Measurements from ENCODE around the gene ARL6IP5.

The ARL6IP5 gene

GRCh38 chr3:69092030-69092516, 7.3 kb downstream of the ARL6IP5 start:
- no peaks in the 10 kb centered on the region for H3K27me3 ChIP-seq (ENCODE audit: control insufficient read depth in 1 of 2, insufficient read depth in 1 of 2, low read length in 2 of 2)
- H3K36me3 ChIP-seq (ENCODE audit: control insufficient read depth in 1 of 2, insufficient read depth in 2 of 2, low read depth in 1 of 2, low read length in 2 of 2), result peaks cover 4 to 49% of the 10 kb centered on the region in 2 experiments
- no peaks in the 10 kb centered on the region for H3K79me1 ChIP-seq (replicated peaks; ENCODE audit: low read length, poor library complexity, severe bottlenecking)
- H3K9me3 ChIP-seq (ENCODE audit: control insufficient read depth, low read length), result no peaks in the 10 kb centered on the region
- H3K4me3 ChIP-seq (ENCODE audit: insufficient read depth in 1 of 2, low read depth in 1 of 2, low read length in 2 of 2), result no peak overlapping the region
- no peak overlapping the region for H4K8ac ChIP-seq (ENCODE audit: low read length)
- no peak overlapping the region for H4K91ac ChIP-seq (ENCODE audit: low read length)
- H3K27ac ChIP-seq (ENCODE audit: low read length, poor library complexity, severe bottlenecking), result peak overlapping the region; percentile 48
- H3K14ac ChIP-seq (ENCODE audit: low read length in 2 of 2), result no peak overlapping the region
- peak overlapping the region in 1 of 2 experiments; percentile 9 for H3K18ac ChIP-seq (ENCODE audit: low read depth in 1 of 2, low read length in 2 of 2)
- H2BK15ac ChIP-seq (ENCODE audit: low read depth, poor library complexity, severe bottlenecking), result no peak overlapping the region
- DNase-seq, result peak; percentile 37
- H2AFZ ChIP-seq (ENCODE audit: low read depth, low read length), result no peak overlapping the region
- peaks cover 23% of the 10 kb centered on the region for H3K4me1 ChIP-seq (ENCODE audit: control insufficient read depth, insufficient read depth, low read depth, low read length)
- H2AK5ac ChIP-seq (ENCODE audit: low read length, severe bottlenecking), result no peak overlapping the region
- H3K4me2 ChIP-seq (ENCODE audit: low read length, poor library complexity, severe bottlenecking), result no peak overlapping the region
- H2BK120ac ChIP-seq (ENCODE audit: low read depth, low read length), result peak overlapping the region; percentile 88
- H3K9ac ChIP-seq (ENCODE audit: low read length), result no peak overlapping the region
- H2BK5ac ChIP-seq (ENCODE audit: low read depth, low read length, poor library complexity, severe bottlenecking), result no peak overlapping the region
- peak overlapping the region in 1 of 2 experiments; percentile 56 for H3K4ac ChIP-seq (ENCODE audit: low read depth in 1 of 2, low read length in 2 of 2)
- H3K23ac ChIP-seq (ENCODE audit: low read length in 2 of 2), result no peak overlapping the region
- WGBS, result 19% methylated on average over 3 of the region's 4 CpGs
- no peak overlapping the region for H2BK12ac ChIP-seq (ENCODE audit: low read length in 2 of 2)

- Histone ChIP-seq H3K23ac (ENCODE audit: low read length in 2 of 2) (no peak overlapping the region), H3K36me3 (ENCODE audit: control insufficient read depth in 1 of 2, insufficient read depth in 2 of 2, low read depth in 1 of 2, low read length in 2 of 2) (peaks cover 4 to 49% of the 10 kb centered on the region in 2 experiments), H2AK5ac (ENCODE audit: low read length, severe bottlenecking) (no peak overlapping the region), H2BK15ac (ENCODE audit: low read depth, poor library complexity, severe bottlenecking) (no peak overlapping the region), H2BK12ac (ENCODE audit: low read length in 2 of 2) (no peak overlapping the region), H3K27ac (ENCODE audit: low read length, poor library complexity, severe bottlenecking) (no peak overlapping the region), H2BK5ac (ENCODE audit: low read depth, low read length, poor library complexity, severe bottlenecking) (no peak overlapping the region), H3K14ac (ENCODE audit: low read length in 2 of 2) (no peak overlapping the region), H2BK120ac (ENCODE audit: low read depth, low read length) (no peak overlapping the region), H3K4ac (ENCODE audit: low read depth in 1 of 2, low read length in 2 of 2) (no peak overlapping the region), H3K9me3 (ENCODE audit: control insufficient read depth, low read length) (no peaks in the 10 kb centered on the region), H3K9ac (ENCODE audit: low read length) (peak overlapping the region; percentile 55), H4K8ac (ENCODE audit: low read length) (no peak overlapping the region), H3K4me3 (ENCODE audit: insufficient read depth in 1 of 2, low read depth in 1 of 2, low read length in 2 of 2) (peak overlapping the region in 1 of 2 experiments; percentile 18), H3K4me1 (ENCODE audit: control insufficient read depth, insufficient read depth, low read depth, low read length) (peaks cover 18% of the 10 kb centered on the region), H3K27me3 (ENCODE audit: control insufficient read depth in 1 of 2, insufficient read depth in 1 of 2, low read length in 2 of 2) (no peaks in the 10 kb centered on the region), H3K79me1 (replicated peaks; ENCODE audit: low read length, poor library complexity, severe bottlenecking) (peaks cover 2% of the 10 kb centered on the region), H4K91ac (ENCODE audit: low read length) (no peak overlapping the region), H2AFZ (ENCODE audit: low read depth, low read length) (no peak overlapping the region), H3K18ac (ENCODE audit: low read depth in 1 of 2, low read length in 2 of 2) (no peak overlapping the region), H3K4me2 (ENCODE audit: low read length, poor library complexity, severe bottlenecking) (no peak overlapping the region)
- 82% methylated on average over 7 of the region's 8 CpGs for WGBS
- no peak for DNase-seq
These were observed 9.9 kb downstream of the ARL6IP5 start for GRCh38 chr3:69094467-69095205.

DNA sequence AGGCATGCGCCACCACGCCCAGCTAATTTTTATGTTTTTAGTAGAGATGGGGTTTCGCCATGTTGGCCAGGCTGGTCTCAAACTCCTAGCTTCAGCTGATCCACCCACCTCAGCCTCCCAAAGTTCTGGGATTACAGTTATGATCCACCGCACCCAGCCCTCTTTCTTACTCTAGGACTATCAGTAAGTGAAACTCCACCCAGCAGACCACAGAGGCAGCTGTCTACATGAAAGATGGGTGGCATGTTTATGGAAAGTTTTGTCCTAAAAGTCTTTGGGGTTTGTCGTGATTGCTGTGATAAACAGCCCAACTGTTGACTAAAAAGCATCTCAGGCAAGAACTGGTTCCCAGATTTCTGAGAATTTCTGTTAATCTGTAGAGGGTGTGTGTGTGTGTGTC, 10.9 kb downstream of the ARL6IP5 start:
- no peak overlapping the region for H3K23ac ChIP-seq (ENCODE audit: low read length in 2 of 2)
- H3K27me3 ChIP-seq (ENCODE audit: control insufficient read depth in 1 of 2, insufficient read depth in 1 of 2, low read length in 2 of 2), result no peaks in the 10 kb centered on the region
- no peak overlapping the region for H2AFZ ChIP-seq (ENCODE audit: low read depth, low read length)
- peak; percentile 64 for DNase-seq
- H3K9me3 ChIP-seq (ENCODE audit: control insufficient read depth, low read length), result no peaks in the 10 kb centered on the region
- peaks cover 2% of the 10 kb centered on the region for H3K79me1 ChIP-seq (replicated peaks; ENCODE audit: low read length, poor library complexity, severe bottlenecking)
- no peak overlapping the region for H3K18ac ChIP-seq (ENCODE audit: low read depth in 1 of 2, low read length in 2 of 2)
- H3K36me3 ChIP-seq (ENCODE audit: control insufficient read depth in 1 of 2, insufficient read depth in 2 of 2, low read depth in 1 of 2, low read length in 2 of 2), result peaks cover 4 to 51% of the 10 kb centered on the region in 2 experiments
- H3K4me3 ChIP-seq (ENCODE audit: insufficient read depth in 1 of 2, low read depth in 1 of 2, low read length in 2 of 2), result no peak overlapping the region
- H3K4me2 ChIP-seq (ENCODE audit: low read length, poor library complexity, severe bottlenecking), result no peak overlapping the region
- H4K91ac ChIP-seq (ENCODE audit: low read length), result no peak overlapping the region
- no peak overlapping the region for H2AK5ac ChIP-seq (ENCODE audit: low read length, severe bottlenecking)
- peaks cover 16% of the 10 kb centered on the region for H3K4me1 ChIP-seq (ENCODE audit: control insufficient read depth, insufficient read depth, low read depth, low read length)
- no peak overlapping the region for H2BK120ac ChIP-seq (ENCODE audit: low read depth, low read length)
- no peak overlapping the region for H3K27ac ChIP-seq (ENCODE audit: low read length, poor library complexity, severe bottlenecking)
- H2BK15ac ChIP-seq (ENCODE audit: low read depth, poor library complexity, severe bottlenecking), result no peak overlapping the region
- H2BK5ac ChIP-seq (ENCODE audit: low read depth, low read length, poor library complexity, severe bottlenecking), result no peak overlapping the region
- H3K9ac ChIP-seq (ENCODE audit: low read length), result peak overlapping the region; percentile 20
- H2BK12ac ChIP-seq (ENCODE audit: low read length in 2 of 2), result no peak overlapping the region
- no peak overlapping the region for H3K4ac ChIP-seq (ENCODE audit: low read depth in 1 of 2, low read length in 2 of 2)
- WGBS, result 78% methylated on average over 4 of the region's 5 CpGs
- H3K14ac ChIP-seq (ENCODE audit: low read length in 2 of 2), result no peak overlapping the region
- peak overlapping the region; percentile 23 for H4K8ac ChIP-seq (ENCODE audit: low read length)

GRCh38 chr3:69096299-69096698, 11.6 kb downstream of the ARL6IP5 start:
- Histone ChIP-seq H3K27ac (ENCODE audit: low read length, poor library complexity, severe bottlenecking) (no peak overlapping the region), H3K36me3 (ENCODE audit: control insufficient read depth in 1 of 2, insufficient read depth in 2 of 2, low read depth in 1 of 2, low read length in 2 of 2) (peaks cover 4 to 50% of the 10 kb centered on the region in 2 experiments), H3K23ac (ENCODE audit: low read length in 2 of 2) (no peak overlapping the region), H2BK15ac (ENCODE audit: low read depth, poor library complexity, severe bottlenecking) (no peak overlapping the region), H3K79me1 (replicated peaks; ENCODE audit: low read length, poor library complexity, severe bottlenecking) (peaks cover 5% of the 10 kb centered on the region), H4K91ac (ENCODE audit: low read length) (no peak overlapping the region), H2BK120ac (ENCODE audit: low read depth, low read length) (no peak overlapping the region), H4K8ac (ENCODE audit: low read length) (no peak overlapping the region), H3K18ac (ENCODE audit: low read depth in 1 of 2, low read length in 2 of 2) (no peak overlapping the region), H2BK5ac (ENCODE audit: low read depth, low read length, poor library complexity, severe bottlenecking) (no peak overlapping the region), H2AFZ (ENCODE audit: low read depth, low read length) (no peak overlapping the region), H2BK12ac (ENCODE audit: low read length in 2 of 2) (no peak overlapping the region), H3K4me2 (ENCODE audit: low read length, poor library complexity, severe bottlenecking) (no peak overlapping the region), H3K14ac (ENCODE audit: low read length in 2 of 2) (no peak overlapping the region), H2AK5ac (ENCODE audit: low read length, severe bottlenecking) (no peak overlapping the region), H3K9ac (ENCODE audit: low read length) (no peak overlapping the region), H3K9me3 (ENCODE audit: control insufficient read depth, low read length) (no peaks in the 10 kb centered on the region), H3K4ac (ENCODE audit: low read depth in 1 of 2, low read length in 2 of 2) (no peak overlapping the region), H3K4me3 (ENCODE audit: insufficient read depth in 1 of 2, low read depth in 1 of 2, low read length in 2 of 2) (no peak overlapping the region), H3K4me1 (ENCODE audit: control insufficient read depth, insufficient read depth, low read depth, low read length) (peaks cover 11% of the 10 kb centered on the region), H3K27me3 (ENCODE audit: control insufficient read depth in 1 of 2, insufficient read depth in 1 of 2, low read length in 2 of 2) (no peaks in the 10 kb centered on the region)
- WGBS, result 100% methylated on average over 2 of the region's 5 CpGs
- no peak for DNase-seq
